GM18870 (cell line): ENCODE data around the gene SDHAF1.
"Not testable (repeated sequence)": the region's sequence is repeated elsewhere in the genome, so short reads cannot be mapped to it uniquely, and the experiment has no call there.

Experiments
- ATAC-seq: cut with Tn5 transposase; IDR thresholded peaks from one replicate; pipeline ENCODE4 v1.9.1; 2021; ENCODE audit warnings: moderate library complexity; ENCODE audit not compliant: unreplicated experiment

The SDHAF1 gene, protein sequence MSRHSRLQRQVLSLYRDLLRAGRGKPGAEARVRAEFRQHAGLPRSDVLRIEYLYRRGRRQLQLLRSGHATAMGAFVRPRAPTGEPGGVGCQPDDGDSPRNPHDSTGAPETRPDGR

DNA sequence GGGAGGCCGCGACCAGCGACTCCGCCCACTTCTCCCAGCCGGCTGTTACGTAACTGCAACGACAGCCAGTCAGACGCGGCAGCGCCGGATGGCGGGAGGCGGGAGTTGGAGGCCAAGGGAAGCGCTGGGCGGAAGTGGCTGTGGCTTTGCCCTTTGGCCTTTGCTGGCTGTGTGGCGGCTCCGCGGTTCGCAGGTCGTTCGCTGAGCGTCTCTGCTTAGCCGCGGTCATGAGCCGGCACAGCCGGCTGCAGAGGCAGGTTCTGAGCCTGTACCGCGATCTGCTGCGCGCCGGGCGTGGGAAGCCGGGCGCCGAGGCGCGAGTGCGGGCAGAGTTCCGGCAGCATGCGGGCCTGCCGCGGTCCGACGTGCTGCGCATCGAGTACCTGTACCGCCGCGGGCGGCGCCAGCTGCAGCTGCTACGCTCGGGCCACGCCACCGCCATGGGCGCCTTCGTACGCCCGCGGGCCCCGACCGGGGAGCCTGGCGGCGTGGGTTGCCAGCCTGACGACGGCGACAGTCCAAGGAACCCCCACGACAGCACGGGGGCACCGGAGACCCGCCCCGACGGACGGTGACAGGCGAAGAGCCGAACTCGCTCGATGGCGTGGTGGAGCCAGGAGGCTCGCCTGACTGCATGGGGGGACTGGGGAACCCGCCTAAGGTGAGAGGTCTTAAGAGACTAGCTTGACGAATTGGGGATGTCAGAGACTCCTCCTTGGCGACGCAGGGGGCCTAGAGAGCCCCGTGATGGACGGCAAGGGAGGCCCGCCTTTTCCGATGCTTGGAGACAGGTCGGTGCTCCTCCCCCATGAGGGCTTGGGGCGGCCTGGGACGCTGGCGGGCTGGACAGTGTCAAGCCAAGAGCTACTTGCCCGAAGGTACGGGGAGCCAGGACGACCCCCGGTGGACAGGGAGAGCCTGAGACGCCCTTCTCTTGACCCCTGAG lies at the start of gene SDHAF1:
TSS of gene SDHAF1 (plus strand) at position 141 of the 946 bp plus-strand sequence. CDS start at position 228, 87 bp downstream.
- ATAC-seq = peak; percentile 82

DNA sequence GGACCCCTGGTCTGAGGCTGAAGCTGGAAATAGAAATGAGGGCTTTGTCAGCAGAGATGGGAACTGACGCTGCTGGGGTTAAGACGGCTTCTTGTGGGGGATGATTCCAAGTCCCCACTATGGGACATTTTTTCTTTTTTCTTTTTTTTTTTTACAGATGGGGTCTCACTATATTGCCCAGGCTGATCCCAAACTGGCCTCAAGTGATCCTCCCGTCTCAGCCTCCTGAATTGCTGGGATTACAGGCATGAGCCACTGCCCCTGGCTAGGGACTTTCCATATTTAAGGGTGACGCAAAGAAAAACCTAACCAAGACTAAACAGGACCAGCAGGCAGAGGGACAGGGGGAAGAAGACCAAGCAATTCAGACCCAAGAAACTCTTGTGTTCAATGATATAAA lies 48.8 kb upstream of the SDHAF1 start:
- no peak for ATAC-seq

DNA sequence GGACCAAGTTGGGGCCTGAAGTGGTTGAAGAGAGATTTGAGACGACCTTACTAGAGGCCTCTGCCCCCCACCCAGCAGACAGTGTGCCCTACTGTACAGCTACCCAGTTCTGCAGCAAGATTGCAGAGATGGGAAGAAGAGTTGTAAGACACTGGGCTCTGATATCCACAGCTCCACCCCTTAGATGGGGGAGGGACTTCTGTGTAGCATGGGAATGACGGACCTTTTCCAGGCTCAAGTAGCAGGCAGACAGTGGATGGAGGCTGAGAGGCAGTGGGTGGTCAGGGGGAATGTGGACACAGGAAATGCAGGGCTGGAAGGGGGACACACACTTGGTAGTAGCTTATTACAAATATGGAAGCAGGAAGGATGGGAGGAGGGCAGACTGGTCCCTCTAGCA lies 45.9 kb upstream of the SDHAF1 start:
- ATAC-seq = no peak

DNA sequence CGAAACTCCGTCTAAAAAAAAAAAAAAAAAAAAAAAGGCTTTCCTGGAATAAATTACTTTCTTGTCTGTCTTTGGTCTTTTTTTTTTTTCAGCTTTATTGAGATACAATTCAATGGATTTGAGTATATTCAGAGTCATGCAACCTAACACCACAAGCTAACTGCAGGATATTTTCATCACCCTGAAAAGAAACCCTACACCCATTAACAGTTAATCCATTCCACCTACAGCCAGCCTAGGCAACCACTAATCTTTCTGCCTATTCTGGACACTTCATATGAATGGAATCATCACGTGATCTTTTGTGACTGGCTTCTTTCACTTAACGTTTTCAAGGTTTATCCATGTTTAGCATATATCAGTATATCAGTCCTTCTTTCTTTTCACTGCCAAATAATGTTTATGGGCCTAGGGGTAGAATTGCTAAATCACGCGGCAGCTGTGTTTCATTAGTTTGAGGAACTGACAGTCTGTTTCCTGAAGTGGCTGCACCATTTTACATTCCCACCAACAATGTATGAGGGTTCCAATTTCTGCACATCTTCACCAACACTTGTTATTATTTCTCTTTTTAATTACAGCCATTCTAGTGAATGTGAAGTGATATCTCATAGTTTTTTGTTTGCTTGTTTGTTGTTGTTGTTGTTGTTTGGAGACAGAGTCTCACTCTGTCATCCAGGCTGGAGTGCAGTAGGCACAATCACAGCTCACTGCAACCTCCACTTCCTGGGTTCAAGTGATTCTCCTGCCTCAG lies 38.9 kb upstream of the SDHAF1 start:
- ATAC-seq = no peak

DNA sequence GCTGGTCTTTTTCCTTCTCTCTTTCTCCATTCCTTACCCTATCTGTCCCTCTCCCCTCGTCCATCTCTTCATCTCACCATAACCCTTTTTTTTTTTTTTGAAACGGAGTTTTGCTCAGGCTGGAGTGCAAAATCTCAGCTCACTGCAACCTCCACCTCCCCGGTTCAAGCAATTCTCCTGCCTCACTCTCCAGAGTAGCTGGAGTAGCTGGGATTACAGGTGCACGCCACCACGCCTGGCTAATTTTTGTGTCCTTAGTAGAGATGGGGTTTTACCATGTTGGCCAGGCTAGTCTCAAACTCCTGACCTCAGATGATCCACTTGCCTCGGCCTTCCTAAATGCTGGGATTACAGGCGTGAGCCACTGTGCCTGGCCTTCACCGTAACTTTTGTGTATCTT lies 37.6 kb upstream of the SDHAF1 start:
- not testable (repeated sequence) for ATAC-seq

DNA sequence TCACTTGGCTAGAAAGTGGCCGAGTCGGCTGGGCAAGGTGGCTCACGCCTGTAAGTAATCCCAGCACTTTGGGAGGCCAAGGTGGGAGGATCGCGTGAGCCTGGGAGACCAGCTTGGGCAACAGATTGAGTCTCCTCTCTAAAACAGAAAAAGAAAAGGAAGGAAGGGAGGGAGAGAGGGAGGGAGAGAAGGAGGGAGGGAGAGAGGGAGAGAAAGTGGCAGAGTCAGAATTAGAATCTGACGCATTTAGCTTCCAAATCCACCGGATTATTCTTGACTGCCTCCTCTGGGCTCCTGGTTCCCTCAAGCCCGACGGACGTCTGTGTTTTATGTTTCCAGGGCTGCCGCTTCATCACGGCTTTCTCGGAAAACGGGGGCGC lies 36.3 kb upstream of the SDHAF1 start:
- no peak for ATAC-seq

DNA sequence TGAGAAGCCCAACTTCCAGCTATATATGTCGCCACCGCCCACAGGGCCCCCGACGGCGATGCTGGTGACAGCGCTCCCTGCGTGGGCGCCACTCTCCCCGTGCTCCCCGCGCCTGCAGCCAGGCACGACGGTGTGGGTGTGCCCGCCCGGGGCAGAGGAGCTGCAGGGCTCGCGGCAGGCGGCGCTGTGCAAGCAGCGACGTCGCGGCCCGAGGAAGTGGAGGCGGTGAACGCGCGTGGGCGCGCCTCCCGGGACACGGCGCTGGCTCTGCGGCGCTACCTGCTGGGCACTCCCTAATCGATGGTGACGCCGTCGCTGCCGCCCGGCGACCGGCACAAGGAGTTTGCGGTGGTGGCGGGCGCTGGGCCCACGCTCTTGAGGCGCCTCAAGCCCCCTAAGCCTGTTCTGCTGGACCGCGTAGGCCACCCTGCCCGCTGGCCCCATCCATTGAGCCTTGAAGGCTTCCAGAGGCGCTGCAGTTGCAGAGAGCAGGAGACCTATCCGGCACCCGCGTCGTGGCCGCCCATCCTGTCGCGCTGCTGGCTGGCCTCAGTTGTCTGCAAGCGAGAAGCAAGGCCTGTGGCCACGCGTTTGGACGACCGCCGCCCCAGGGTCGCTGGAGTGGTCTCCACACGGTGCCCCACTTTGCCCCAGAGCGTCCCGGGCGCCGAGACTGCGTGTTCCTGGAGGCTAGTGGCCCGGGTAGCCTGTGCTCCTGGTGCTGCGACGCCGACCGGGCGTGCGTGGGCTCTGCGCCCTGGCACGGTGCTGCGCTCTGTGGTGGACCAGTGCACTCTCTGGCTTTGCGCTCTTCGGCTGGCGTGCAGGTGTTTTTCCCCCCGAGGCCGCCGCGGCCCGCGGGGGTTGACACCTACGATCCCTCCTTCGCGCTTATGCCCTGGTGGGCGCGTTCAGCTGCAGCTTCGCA lies 35.7 kb upstream of the SDHAF1 start:
- no peak for ATAC-seq

DNA sequence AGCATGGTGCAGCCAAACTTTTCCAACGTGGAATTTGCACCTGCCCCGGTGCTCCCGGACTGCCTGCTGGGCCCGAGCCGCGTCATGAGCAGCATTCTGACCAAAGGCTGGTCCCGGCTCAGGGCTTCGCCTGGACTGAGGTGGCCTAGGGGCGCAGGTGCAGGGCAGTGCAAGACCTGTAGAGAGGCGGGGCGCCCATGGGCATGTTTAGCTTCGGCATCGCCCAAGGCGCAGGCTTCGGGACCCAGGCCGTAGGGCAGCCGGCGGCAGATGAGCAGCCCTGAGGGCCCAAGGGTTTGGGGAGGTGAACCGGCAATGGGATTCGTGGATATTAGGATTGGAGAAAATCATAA lies 35.0 kb upstream of the SDHAF1 start:
- no peak for ATAC-seq

DNA sequence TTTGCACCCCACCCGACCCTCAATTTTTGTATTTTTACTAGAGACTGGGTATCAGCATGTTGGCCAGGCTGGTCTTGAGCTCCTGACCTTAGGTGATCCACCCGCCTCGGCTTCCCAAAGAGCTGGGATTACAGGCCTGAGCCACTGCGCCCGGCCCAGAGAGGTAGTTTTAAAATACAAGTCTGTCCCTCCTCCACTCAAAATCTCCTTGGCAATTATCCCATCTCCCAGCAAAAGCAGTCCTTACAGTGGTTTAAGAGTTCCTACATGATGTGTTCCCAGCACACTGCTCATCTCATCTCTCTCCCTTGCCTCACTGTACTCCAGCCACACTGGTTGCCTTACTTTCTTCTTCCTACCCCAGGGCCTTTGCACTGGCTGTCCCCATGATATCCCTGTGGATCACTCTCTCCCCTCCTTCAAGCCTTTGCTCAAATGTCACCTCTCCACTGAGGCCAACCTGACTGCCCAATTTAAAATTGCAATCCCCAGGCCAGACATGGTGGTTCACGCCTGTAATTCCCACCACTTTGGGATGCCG lies 34.5 kb upstream of the SDHAF1 start:
- ATAC-seq = no peak

DNA sequence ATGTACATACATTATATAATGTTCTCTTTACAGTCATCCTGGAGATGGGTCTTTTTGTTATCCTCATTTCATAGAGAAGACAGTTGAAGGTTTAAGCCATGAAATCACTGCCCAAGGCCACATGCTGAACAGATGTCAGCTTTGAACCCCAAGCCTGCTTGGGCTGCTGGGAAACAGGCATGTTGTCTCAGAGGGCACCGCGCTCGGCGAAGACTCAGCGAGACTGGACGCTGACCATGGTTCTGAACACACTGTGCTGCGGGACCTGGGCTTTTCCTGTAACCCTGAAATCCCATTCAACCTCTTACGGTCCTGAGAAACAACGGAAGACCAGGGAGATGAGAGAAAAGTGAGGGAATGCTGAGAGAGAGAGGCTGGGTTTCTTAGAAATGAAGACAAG lies 31.5 kb upstream of the SDHAF1 start:
- ATAC-seq = no peak

DNA sequence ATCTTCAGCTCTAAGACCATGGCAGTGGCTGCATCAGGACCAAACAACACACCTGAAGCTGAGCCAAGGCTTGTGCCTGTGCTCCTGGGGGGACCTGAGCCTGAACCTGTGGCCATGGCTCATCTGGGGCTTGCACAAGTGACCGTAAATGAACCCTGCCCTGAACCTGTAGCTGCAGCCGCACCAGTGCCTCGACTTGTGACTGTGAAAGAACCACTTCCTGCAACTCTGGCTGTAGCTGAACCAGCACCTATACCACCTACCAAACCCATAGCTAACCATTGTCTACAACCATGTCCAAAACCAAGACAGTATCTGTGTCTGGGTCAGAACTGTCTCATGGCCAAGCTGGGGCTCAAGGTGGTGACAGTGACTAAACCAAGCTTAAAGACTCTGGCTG lies 28.2 kb upstream of the SDHAF1 start:
- no peak for ATAC-seq

DNA sequence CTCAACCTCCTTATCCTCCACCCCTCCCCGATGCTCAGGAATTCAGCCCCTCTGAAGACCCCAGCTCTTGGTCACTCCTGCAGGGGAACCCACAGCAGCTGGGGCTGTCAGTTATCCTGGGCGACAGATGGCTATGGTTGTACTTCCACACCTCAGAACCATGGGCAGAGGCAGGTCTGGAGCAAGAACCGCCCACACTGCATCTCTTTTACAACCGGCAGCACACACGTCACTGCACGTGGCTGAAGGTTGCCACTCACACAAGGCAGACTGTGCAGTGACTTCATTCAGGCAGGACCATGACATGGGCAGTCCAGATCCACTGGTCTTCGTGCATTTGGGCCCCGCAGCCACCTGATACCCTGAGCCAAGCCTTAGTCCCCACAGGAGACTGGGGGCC lies 21.5 kb upstream of the SDHAF1 start:
- ATAC-seq = no peak

DNA sequence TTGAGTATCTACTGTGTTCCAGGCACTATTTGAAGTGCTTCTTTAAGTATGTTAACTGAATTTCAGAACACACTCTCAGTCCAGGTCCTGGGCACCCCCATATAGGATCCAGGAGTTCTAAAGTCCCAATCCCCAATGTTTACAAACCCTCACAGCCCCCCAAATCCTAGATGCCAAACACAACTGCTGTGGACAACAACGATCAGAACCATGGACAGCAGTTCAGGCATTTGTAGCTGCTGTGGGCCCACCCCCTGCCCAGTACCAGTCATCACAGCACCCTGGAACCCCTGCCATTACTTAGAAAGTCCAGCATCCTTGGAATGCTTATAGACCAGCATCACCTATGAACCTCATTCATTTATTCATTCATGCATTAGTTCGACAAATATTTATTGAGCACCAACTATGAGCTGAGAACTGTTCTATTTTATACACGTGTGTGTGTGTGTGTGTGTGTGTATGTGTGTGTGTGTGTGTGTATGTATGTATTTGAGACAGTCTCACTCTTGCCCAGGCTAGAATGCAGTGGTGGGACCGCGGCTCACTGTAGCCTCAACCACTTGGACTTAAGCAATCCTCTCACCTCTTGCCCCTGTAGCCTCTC lies 19.3 kb upstream of the SDHAF1 start:
- no peak for ATAC-seq

DNA sequence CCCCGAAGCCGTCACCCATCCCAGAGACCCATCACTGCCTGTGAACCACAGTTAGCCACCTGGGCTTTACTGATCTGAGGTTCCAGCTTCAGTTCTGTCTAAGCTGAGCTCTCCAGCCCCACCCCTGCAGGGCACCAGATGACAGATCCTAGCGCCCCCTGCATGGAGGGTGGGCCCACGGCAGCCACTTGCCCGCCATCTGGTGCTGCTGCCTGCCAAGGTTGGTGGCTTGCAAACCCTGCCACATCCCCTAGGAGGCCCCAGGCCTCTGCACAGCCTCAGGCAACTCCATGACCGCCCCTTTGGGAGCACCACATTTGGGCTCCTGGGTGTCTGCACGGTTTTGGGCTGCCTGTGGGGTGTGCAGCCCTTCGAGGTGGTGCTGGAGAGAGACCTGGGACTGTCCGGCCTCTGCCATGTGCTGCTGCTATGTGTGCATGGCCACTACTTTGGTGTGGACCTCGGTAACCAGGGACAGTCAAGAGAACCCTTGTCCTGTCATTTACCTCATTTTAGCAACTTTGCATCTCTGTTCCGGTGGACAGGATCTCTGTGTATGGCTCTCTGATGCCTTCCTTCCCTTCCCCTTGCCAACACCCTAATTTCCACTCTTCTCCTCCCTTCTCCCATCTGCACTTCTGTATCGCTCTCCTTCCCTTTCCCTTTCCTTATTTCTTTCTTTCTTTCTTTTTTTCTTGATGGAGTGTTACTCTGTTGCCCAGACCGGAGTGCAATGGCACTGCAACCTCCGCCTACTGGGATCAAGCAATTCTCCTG lies 17.4 kb upstream of the SDHAF1 start:
- ATAC-seq = no peak

DNA sequence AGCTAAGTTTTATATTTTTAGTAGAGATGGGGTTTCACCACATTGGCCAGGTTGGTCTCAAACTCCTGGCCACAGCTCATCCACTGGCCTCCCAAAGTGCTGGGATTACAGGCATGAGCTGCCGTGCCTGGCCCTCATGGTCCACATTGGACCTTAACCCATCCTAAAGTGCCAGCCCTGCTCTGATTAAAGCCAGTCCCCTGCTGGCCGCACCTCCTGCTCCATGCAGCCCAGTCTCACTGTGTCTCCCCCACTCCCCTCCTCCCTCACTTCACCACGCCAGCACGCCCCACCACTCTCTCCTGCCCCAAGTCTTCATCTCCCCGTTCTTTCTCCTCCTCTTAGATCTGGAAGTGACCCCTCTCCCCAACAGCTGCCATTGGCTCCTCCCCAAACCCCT lies 16.7 kb upstream of the SDHAF1 start:
- no peak for ATAC-seq

DNA sequence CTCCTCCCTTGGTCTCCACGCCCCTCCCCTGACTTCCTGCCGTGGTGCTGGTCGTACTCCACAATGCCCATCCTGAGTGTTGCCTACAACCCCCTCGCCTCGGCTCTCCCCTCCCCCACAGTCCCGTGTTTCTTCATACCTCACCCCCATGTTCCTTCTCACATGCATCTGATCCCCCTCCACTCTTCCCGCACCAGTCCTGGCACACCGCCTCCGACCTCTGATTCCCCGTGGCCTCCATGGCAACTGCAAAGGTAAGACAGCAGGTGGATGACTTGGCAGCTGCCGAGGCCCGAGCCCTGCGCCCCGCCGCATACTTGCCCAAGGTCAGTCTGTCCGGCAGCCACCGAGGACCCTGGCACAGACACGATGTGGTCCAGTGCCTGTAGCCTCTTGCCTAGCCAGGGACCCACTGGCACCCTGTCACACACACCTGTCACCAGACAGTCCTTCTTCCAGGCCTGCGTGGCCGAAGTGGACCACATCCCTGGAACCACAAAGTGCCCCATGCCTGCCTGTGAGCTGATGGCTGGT lies 16.1 kb upstream of the SDHAF1 start:
- no peak for ATAC-seq

DNA sequence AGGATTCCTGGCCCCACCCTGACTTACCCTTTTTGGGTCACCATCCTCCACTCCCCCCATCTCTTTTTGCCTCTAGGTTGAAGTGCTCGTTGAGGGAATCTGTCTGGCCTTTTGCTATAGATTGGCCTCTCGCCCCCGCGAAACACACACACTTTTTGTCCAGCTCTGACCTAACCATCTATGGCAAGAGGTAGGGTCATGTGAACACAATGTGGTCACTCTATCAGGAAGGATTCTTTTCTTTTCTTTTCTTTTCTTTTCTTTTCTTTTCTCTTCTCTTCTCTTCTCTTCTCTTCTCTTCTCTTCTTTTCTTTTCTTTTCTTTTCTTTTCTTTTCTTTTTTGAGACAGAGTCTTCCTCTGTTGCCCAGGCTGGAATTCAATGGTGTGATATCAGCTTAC lies 14.0 kb upstream of the SDHAF1 start:
- not testable (repeated sequence) for ATAC-seq

DNA sequence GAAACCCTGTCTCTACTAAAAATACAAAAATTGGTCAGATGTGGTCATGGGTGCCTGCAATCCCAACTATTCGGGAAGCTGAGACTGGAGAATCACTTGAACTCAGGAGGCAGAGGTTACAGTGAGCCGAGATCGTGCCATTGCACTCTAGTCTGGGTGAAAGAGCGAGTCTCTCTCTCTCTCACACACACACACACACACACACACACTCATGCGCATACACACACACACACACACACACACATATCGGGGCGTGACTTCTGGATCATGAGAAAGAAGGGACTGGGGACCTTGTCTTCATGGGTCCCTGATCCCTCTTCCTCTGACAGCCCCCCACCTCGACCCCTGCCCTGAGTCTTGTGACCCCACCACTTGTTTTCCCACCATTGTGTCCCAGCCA lies 11.8 kb upstream of the SDHAF1 start:
- ATAC-seq = no peak

DNA sequence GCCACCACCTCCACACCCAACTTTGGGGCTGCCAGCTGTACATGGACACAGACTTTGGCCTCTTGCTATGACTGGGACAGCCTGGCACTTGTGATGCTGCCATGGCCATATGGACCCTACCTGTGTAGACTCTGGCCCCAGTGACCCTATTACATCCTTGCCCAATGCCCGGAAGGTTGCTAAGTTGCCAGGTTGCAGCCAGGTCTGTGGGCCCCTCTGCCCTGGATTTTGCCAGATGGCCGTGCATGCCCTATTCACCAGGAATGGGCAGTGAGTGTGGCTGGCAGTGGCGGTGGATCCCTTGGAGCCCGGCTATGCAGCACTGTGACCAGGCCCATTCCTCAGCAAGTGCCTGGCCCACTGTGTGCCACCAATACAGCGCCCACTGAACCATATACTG lies 8.9 kb upstream of the SDHAF1 start:
- ATAC-seq = no peak
